ENCODE data around the gene LMO1. TPM values are rescaled to one million over a fixed set of nuclear protein-coding genes. Genes with fewer than 3 reads are reported as not detected.

The LMO1 gene
- total RNA-seq, 1 experiment from 2014 or later = not detected

DNA sequence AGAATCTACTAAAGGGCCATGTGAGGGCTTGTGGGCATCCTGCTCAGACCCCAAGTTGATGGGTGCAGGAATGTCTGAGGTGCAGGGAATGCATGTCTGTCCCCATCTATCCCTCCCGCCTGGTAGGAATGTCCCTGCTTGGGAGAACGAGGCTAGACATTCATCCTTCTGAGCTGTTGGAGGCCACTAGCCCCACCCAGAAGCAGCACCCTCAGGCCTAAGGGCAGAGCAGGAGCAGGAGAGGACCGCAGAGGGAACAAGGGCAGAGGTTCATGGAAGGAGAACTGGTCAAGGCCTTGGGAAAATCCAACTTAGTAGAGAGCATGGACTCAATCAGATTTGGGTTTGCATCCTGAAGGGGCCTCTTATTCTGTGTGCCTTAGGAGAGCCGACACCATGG lies 22.1 kb upstream of the LMO1 start:
- Mint-ChIP-seq H3K27me3 (ENCODE audit: insufficient read depth, unreplicated experiment) (no peaks in the 10 kb centered on the region), H3K4me3 (ENCODE audit: unreplicated experiment) (no peak overlapping the region), H3K36me3 (ENCODE audit: insufficient read depth, unreplicated experiment) (no peaks in the 10 kb centered on the region), H3K27ac (ENCODE audit: low read depth, unreplicated experiment) (no peak overlapping the region), H3K4me1 (ENCODE audit: insufficient read depth, unreplicated experiment) (no peaks in the 10 kb centered on the region), H3K9me3 (ENCODE audit: unreplicated experiment) (no peaks in the 10 kb centered on the region)
- TF ChIP-seq, protein P1, sequence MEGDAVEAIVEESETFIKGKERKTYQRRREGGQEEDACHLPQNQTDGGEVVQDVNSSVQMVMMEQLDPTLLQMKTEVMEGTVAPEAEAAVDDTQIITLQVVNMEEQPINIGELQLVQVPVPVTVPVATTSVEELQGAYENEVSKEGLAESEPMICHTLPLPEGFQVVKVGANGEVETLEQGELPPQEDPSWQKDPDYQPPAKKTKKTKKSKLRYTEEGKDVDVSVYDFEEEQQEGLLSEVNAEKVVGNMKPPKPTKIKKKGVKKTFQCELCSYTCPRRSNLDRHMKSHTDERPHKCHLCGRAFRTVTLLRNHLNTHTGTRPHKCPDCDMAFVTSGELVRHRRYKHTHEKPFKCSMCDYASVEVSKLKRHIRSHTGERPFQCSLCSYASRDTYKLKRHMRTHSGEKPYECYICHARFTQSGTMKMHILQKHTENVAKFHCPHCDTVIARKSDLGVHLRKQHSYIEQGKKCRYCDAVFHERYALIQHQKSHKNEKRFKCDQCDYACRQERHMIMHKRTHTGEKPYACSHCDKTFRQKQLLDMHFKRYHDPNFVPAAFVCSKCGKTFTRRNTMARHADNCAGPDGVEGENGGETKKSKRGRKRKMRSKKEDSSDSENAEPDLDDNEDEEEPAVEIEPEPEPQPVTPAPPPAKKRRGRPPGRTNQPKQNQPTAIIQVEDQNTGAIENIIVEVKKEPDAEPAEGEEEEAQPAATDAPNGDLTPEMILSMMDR (IDR thresholded peaks at IDR 0.05; ENCODE audit: unreplicated experiment) = no peak
- POLR2A ChIA-PET = no interaction called here
- CTCF ChIA-PET = interaction anchor here (0.6 kb wide), 1 partner anchor 16 kb away, joined by 4 read pairs; no protein-coding TSS in a partner anchor
- no TSS peak for BruUV-seq (replicated peaks)
- intact Hi-C loops (cut with micrococcal nuclease) = no loop called here
- no peak for DNase-seq (ENCODE audit: unreplicated experiment)

DNA sequence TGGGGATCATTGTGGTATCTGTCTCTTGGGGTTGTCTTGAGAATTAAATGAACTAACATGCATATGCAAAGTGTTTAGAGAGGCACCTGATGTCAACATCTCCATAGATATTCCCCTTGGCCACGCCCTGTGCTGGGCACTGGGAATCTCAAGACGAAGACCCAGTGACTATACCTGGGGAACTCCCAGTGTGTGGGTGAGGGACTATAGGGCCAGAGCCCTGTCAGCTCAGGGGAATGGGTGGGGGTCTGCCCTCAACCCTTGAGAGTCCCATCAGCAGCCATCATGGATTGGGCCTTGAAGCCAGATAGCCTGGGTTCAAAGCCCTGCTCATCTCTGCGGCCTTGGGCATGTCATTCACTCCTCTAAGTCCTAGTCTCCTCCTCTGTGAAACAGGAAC lies 21.6 kb upstream of the LMO1 start:
- H3K36me3 Mint-ChIP-seq (ENCODE audit: insufficient read depth, unreplicated experiment) = no peaks in the 10 kb centered on the region
- intact Hi-C loops (cut with micrococcal nuclease) = no loop called here
- no peak overlapping the region for H3K4me3 Mint-ChIP-seq (ENCODE audit: unreplicated experiment)
- TF ChIP-seq, protein P1 (IDR thresholded peaks at IDR 0.05; ENCODE audit: unreplicated experiment) = no peak
- ChIA-PET POLR2A (no interaction called here), CTCF (interaction anchor here (0.6 kb wide), 1 partner anchor 17 kb away, joined by 4 read pairs; no protein-coding TSS in a partner anchor)
- no peak overlapping the region for H3K27ac Mint-ChIP-seq (ENCODE audit: low read depth, unreplicated experiment)
- DNase-seq (ENCODE audit: unreplicated experiment) = no peak
- H3K27me3 Mint-ChIP-seq (ENCODE audit: insufficient read depth, unreplicated experiment) = no peaks in the 10 kb centered on the region
- no peaks in the 10 kb centered on the region for H3K4me1 Mint-ChIP-seq (ENCODE audit: insufficient read depth, unreplicated experiment)
- no TSS peak for BruUV-seq (replicated peaks)
- H3K9me3 Mint-ChIP-seq (ENCODE audit: unreplicated experiment) = no peaks in the 10 kb centered on the region

GRCh38 chr11:8283465-8284230 lies 20.0 kb upstream of the LMO1 start:
- no peak for DNase-seq (ENCODE audit: unreplicated experiment)
- Mint-ChIP-seq H3K27ac (ENCODE audit: low read depth, unreplicated experiment) (no peak overlapping the region), H3K9me3 (ENCODE audit: unreplicated experiment) (no peaks in the 10 kb centered on the region), H3K27me3 (ENCODE audit: insufficient read depth, unreplicated experiment) (no peaks in the 10 kb centered on the region), H3K36me3 (ENCODE audit: insufficient read depth, unreplicated experiment) (no peaks in the 10 kb centered on the region), H3K4me3 (ENCODE audit: unreplicated experiment) (no peak overlapping the region), H3K4me1 (ENCODE audit: insufficient read depth, unreplicated experiment) (no peaks in the 10 kb centered on the region)
- POLR2A ChIA-PET = no interaction called here
- TF ChIP-seq, protein P1 (IDR thresholded peaks at IDR 0.05; ENCODE audit: unreplicated experiment) = no peak
- intact Hi-C loops (cut with micrococcal nuclease) = no loop called here
- CTCF ChIA-PET = interaction anchor here (0.6 kb wide), 1 partner anchor 37 kb away, joined by 3 read pairs; no protein-coding TSS in a partner anchor
- BruUV-seq (replicated peaks) = no TSS peak

DNA sequence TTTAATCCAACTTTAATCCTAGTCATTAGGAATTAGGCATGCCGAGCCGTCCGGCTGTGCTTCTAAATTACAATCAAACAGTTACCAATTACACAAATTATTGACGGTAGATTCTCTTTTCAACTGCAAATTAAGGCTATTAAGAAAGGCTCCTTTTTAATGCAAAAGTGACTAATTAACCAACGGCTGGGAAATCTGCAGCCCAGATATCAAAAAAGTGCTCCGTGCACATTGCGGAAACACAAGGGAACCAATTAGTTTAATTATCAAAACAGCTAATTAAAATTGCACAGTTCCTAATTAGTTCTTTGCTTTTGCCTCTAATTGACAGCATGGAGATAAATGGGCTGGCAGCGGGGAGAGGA lies 19.4 kb upstream of the LMO1 start:
- CTCF ChIA-PET = no interaction called here
- intact Hi-C loops (cut with micrococcal nuclease) = no loop called here
- H3K4me1 Mint-ChIP-seq (ENCODE audit: insufficient read depth, unreplicated experiment) = no peaks in the 10 kb centered on the region
- no peaks in the 10 kb centered on the region for H3K27me3 Mint-ChIP-seq (ENCODE audit: insufficient read depth, unreplicated experiment)
- TF ChIP-seq, protein P1 (IDR thresholded peaks at IDR 0.05; ENCODE audit: unreplicated experiment) = no peak
- POLR2A ChIA-PET = no interaction called here
- H3K27ac Mint-ChIP-seq (ENCODE audit: low read depth, unreplicated experiment) = no peak overlapping the region
- no TSS peak for BruUV-seq (replicated peaks)
- no peaks in the 10 kb centered on the region for H3K36me3 Mint-ChIP-seq (ENCODE audit: insufficient read depth, unreplicated experiment)
- no peak for DNase-seq (ENCODE audit: unreplicated experiment)
- no peak overlapping the region for H3K4me3 Mint-ChIP-seq (ENCODE audit: unreplicated experiment)
- H3K9me3 Mint-ChIP-seq (ENCODE audit: unreplicated experiment) = no peaks in the 10 kb centered on the region
